ENCODE measurements around the gene GMPR2. TPM values are rescaled to one million over a fixed set of nuclear protein-coding genes. Genes with fewer than 3 reads are reported as not detected.

Gene GMPR2
- total and polyA plus RNA-seq, 8 donors: 23.6 to 48.1 (median 28.6) TPM

DNA sequence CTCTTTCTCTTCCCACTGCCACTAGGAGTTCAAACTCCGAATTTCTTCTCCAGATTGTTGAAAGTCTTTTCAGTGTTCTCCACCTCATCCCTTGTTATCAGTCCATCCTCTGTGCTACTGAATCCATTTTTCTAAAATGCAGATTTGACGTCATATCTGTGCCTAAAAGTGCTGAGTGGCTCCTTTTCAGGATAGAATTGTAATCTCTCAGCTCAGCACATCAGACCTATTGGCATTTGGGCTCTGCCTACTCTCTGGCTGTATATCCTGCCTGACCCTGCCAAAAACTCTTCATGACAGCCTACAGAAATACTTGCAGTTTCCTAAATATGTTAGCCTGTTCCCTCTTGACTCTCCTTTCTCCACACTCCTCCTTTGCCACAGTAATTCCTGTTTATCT lies 39.7 kb downstream of the GMPR2 start:
- peaks cover 0 to 4% (median 0%) of the 10 kb centered on the region in 3 donors for H3K36me3 ChIP-seq
- ATAC-seq (no peak), FAIRE-seq (no peak), DNase-seq (no peak)
- TF ChIP-seq, protein P1, sequence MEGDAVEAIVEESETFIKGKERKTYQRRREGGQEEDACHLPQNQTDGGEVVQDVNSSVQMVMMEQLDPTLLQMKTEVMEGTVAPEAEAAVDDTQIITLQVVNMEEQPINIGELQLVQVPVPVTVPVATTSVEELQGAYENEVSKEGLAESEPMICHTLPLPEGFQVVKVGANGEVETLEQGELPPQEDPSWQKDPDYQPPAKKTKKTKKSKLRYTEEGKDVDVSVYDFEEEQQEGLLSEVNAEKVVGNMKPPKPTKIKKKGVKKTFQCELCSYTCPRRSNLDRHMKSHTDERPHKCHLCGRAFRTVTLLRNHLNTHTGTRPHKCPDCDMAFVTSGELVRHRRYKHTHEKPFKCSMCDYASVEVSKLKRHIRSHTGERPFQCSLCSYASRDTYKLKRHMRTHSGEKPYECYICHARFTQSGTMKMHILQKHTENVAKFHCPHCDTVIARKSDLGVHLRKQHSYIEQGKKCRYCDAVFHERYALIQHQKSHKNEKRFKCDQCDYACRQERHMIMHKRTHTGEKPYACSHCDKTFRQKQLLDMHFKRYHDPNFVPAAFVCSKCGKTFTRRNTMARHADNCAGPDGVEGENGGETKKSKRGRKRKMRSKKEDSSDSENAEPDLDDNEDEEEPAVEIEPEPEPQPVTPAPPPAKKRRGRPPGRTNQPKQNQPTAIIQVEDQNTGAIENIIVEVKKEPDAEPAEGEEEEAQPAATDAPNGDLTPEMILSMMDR (IDR thresholded peaks at IDR 0.05): no peak
- H3K27me3 ChIP-seq: no peaks in the 10 kb centered on the region
- H3K4me3 ChIP-seq: no peak overlapping the region
- H3K4me1 ChIP-seq: peaks cover 11 to 25% (median 18%) of the 10 kb centered on the region in 3 donors
- no peaks in the 10 kb centered on the region for H3K9me3 ChIP-seq
- H3K27ac ChIP-seq: peak overlapping the region in 2 of 4 donors; percentile 94 to 97
- intact Hi-C loops (cut with DNase I): no loop called here
- 74 to 80% methylated on average over 2 of the region's 2 CpGs for WGBS, 2 donors

DNA sequence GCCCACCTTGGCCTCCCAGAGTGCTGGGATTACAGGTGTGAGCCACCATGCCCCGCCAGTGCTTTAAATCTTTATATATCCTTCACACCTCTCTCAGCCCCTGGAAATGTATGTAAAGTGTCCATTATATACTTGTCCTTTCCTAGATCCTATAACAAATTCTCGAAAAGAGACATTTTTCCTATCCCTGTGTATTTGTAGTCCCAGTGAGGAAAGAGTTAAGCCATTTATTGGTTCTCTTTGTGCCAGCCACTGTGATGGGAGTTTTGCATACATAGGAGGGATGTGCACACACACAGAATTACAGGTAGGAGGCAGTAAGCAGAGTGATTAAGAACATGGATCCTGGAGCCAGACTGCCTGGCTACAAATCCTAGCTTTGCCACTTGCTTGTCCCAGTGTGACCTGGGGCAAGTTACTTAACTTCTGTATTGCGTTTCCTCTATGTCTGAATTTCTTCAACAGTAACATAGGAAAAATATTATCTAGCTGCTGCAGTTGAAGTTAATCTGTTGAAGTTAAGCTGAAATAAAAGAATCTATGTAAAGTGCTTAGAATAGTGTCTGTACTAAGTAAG lies 40.8 kb downstream of the GMPR2 start:
- intact Hi-C loops (cut with DNase I): no loop called here

DNA sequence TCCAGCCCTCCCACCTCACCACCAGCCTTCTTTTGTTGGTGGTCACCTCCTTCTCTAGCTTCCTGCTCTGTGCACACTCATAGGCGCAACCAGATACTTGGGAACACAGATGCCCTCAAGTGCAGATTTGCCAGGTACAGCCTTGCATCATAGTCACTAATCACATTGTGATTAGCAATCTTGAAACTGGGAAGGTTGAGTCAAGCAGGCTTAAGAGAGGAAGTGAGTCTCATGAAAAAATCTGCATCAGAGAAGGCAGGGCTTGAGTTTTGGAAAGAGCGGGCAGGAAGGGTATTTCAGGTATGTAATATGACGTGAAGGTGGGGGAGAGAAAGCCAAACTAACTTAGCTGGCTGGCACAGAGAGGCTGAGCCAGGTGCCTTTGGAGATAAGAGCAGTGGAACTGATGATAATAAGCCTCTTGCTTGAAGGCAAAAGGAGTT lies 41.4 kb downstream of the GMPR2 start:
- Histone ChIP-seq H3K4me3 (no peak overlapping the region), H3K27ac (peak overlapping the region; percentile 44 to 97 (median 72)), H3K4me1 (peaks cover 11 to 25% (median 18%) of the 10 kb centered on the region in 3 donors), H3K36me3 (no peaks in the 10 kb centered on the region), H3K9me3 (no peaks in the 10 kb centered on the region), H3K27me3 (no peaks in the 10 kb centered on the region)
- no peak for FAIRE-seq
- TF ChIP-seq, protein P1 (IDR thresholded peaks at IDR 0.05): no peak
- intact Hi-C loops (cut with DNase I): no loop called here
- peak in 5 of 6 donors; percentile 40 to 77 (median 63) for DNase-seq
- 24 to 33% methylated on average over 3 of the region's 3 CpGs for WGBS, 2 donors
- peak; percentile 51 to 72 (median 64) for ATAC-seq

More for the DNA sequence above, 40.8 kb downstream of the GMPR2 start:
- Histone ChIP-seq H3K27me3 (no peaks in the 10 kb centered on the region), H3K4me3 (no peak overlapping the region), H3K9me3 (no peaks in the 10 kb centered on the region), H3K4me1 (peaks cover 11 to 25% (median 18%) of the 10 kb centered on the region in 3 donors), H3K36me3 (no peaks in the 10 kb centered on the region), H3K27ac (peak overlapping the region; percentile 44 to 97 (median 72))
- 55 to 64% methylated on average over 3 of the region's 3 CpGs for WGBS, 2 donors
- FAIRE-seq (no peak), ATAC-seq (no peak), DNase-seq (no peak)
- TF ChIP-seq, protein P1 (IDR thresholded peaks at IDR 0.05): no peak

- FAIRE-seq: no peak
- no peaks in the 10 kb centered on the region for H3K9me3 ChIP-seq
- H3K27ac ChIP-seq: no peak overlapping the region
- H3K4me3 ChIP-seq: no peak overlapping the region
- peaks cover 11 to 21% (median 18%) of the 10 kb centered on the region in 3 donors for H3K4me1 ChIP-seq
- no peaks in the 10 kb centered on the region for H3K36me3 ChIP-seq
- ATAC-seq: no peak
- no peak for DNase-seq
- no peaks in the 10 kb centered on the region for H3K27me3 ChIP-seq
- intact Hi-C loops (cut with DNase I): no loop called here
- 90 to 94% methylated on average over 6 of the region's 6 CpGs for WGBS, 2 donors
- TF ChIP-seq, protein P1 (IDR thresholded peaks at IDR 0.05): no peak
These were observed 44.3 kb downstream of the GMPR2 start for GRCh38 chr14:24277071-24277470.

All from pancreas (tissue), 10 donors.